T follicular helper cell (primary cell): ENCODE results near the gene DEPP1.

Experiments
- DNase-seq: peaks from one replicate; pipeline ENCODE4 v3.0.0-alpha.2; 2020; ENCODE audit warnings: low read depth

DEPP1 gene

GRCh38 chr10:44993922-44994751 is 15.5 kb upstream of the DEPP1 start:
- DNase-seq: no peak

- no peak for DNase-seq
These were observed 14.8 kb upstream of the DEPP1 start for GRCh38 chr10:44993226-44993921.

- DNase-seq: no peak
These were observed 14.2 kb upstream of the DEPP1 start for GRCh38 chr10:44992732-44993225.

GRCh38 chr10:44992070-44992731 is 13.6 kb upstream of the DEPP1 start:
- DNase-seq: no peak

DNA sequence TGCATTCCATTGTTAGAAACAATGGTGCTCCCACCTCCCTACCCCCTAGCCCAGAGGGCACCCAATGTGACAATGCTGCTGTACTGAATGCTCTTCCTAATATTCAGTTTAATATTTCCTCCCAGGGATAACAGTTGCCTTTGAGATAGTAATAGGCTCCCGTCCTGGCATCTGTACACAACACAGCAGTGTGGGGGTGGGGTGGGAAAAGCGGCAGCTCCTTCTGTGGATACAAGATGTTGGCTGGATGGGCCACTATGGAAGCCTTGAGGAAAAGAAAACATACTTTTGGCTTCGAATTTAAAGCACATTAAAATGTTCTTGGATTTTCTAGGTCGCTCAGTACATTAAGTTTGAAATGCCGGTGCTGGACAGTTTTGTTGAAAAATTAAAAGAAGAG is 13.0 kb upstream of the DEPP1 start:
- DNase-seq: no peak

DNA sequence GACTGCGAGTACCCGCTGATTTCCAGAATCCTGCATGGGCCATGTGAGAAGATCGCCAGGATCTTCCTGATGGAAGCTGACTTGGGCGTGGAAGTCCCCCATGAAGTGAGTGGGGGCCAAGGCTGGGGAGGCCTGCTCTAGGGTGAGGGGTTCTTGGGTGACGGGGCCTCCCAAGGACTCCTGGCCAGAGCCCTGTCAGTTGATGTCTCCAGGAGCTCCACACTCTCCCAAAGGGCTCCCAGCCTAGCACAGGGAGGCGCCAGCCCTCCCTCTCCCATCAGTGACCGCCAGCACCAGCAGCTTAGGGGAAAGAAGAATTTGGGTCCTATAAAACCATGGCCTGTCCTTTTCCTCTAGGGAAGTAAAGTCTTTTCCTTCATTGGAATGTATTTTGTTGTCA is 12.4 kb upstream of the DEPP1 start:
- DNase-seq: no peak

- no peak for DNase-seq
These were observed 11.7 kb upstream of the DEPP1 start for GRCh38 chr10:44990302-44990655.

DNA sequence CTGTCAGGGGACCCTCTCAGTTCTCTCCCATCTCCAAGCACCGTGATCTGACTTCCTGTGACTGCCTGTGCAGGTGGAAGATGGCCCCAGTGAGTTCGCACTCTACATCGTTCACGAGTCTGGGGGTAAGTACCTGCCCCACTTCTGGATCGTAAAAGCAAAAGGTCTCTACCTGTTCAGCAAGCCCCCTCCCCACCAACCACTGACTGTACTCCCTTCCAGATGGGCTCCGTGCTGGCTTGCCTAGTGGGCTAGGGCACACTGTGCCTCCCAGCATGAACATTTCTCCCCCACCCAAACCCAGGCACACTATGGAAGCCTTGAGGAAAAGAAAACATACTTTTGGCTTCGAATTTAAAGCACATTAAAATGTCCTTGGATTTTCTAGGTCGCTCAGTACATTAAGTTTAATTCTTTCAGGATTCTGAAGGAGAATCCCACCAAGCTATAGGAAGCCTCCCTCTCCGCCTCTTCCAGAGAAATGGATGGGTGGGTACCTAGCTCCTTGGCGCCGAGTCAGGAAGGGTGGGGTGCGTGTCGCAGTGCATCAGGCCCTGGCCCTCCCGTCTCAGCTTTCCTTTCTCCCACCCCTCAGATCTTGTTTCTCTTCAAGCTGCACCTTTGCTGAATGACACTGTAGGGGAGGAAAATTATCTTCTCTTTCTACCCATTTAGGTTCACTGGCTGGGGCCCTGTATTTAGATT is 11.1 kb upstream of the DEPP1 start:
- DNase-seq: no peak

GRCh38 chr10:44988957-44989585 is 10.5 kb upstream of the DEPP1 start:
- DNase-seq: no peak

DNA sequence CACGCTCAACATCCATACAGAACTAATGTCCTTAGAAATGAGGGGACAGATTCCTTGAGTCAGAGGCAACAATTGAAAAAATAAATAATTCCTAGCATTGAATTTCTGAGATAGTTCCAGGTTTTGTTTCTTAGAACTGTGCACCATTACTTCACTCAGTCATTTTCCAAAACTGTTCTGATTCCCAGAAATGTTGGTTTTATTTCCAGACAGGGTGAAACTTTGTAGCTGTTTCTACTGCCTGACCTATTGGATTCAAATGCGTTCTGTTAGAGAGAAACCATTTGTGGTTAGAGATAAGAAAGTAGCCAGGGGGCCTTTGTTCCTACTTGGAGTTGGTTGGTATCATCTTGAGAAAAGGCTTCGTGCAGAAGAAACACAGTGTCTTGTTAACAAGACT is 8.1 kb upstream of the DEPP1 start:
- DNase-seq: no peak

DNA sequence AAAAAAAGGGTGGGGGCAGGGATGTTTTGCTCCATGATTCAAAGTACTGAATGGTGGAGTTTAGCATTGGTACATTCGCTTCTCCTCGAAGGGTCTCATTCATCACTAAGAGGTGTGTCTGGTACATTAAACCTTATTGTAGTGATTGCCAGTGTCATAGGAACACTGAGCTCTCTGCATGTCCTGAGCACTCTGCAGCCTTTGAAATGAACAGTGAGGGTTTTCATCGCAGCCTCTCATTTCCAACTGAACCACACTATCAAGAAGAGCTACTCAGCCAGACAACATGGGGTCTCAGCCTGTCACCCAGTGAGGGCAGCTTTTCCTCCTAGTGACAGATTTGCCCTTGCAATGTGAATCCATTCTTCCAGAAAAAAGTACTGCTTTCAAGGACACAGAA is 7.6 kb upstream of the DEPP1 start:
- DNase-seq: no peak

DNA sequence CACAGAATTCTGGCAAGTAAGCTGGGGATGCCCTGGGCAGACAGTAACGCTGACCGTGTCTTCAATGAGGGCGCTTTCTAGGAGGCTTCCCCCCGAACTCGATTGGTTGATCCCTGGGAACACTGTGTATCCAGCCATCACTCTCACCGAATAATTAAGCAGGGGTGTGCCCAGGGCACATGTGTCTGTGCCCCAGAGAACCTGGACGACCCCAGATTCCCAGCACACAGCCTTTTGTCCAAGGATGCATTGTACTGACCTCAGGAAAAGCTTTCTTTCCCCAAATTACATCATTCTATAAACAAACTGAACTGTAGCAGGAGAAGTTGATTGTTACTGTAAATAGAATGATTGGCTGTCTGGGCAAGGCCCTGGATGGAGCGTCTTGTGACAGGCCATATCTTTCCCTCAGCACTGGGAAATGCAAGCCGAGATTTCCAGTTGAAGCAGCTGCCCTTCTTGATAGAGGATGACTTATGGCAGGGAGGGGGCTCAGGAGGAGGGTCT is 6.6 kb upstream of the DEPP1 start:
- no peak for DNase-seq

DNA sequence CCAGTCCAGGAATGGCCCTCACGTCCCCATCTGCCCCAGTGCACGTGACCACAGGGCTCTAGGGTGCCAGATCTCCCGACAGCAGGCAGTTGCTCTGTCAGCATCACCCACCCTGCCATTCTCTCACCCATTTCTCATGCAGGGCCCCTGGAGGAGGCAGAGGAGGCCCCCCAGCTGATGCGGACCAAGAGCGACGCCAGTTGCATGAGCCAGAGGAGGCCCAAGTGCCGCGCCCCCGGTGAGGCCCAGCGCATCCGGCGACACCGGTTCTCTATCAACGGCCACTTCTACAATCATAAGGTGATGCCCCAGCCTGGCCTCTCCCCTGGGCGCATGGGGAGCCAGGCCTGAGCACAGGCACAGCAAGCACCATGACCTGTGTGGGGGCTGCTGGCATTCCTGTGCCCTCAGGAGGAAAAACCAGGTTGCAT is 6.1 kb upstream of the DEPP1 start:
- DNase-seq: no peak

- no peak for DNase-seq
These were observed 5.3 kb upstream of the DEPP1 start for GRCh38 chr10:44983895-44984278.

- DNase-seq: no peak
These were observed 4.7 kb upstream of the DEPP1 start for GRCh38 chr10:44983066-44983894.

DNA sequence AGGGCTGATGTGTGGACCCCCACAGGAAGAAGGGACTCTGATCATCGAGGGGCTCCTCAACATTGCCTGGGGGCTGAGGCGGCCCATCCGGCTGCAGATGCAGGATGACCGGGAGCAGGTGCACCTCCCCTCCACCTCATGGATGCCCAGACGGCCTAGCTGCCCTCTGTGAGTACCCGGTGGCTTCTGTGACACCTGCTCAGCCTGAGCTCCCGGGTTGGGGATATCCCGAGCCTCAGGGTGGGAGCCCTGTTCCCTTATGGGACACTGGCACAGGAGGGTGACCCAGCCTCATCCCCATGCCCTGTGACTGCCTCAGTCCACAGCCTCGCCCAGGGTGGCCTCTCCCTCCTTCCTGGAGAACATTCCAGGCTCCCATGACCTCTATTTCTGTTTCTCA is 3.9 kb upstream of the DEPP1 start:
- DNase-seq: no peak

DNA sequence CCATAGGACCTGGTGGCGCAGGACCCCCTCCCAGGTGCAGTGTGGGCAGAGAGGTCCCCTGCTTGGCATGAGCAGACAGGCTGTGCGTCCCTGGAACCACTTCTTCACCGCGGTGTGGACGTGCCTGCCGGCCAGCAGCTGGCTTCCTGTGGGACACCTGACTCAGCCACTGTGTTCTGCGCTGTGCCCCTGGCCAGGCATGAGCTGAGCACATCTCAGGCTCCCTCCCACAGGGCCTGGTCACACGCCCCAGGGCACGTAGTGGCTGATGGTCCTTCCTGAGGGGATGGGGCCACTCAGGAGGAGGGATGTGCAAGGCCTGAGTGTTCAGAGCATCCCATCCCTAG is 3.5 kb upstream of the DEPP1 start:
- DNase-seq: no peak

DNA sequence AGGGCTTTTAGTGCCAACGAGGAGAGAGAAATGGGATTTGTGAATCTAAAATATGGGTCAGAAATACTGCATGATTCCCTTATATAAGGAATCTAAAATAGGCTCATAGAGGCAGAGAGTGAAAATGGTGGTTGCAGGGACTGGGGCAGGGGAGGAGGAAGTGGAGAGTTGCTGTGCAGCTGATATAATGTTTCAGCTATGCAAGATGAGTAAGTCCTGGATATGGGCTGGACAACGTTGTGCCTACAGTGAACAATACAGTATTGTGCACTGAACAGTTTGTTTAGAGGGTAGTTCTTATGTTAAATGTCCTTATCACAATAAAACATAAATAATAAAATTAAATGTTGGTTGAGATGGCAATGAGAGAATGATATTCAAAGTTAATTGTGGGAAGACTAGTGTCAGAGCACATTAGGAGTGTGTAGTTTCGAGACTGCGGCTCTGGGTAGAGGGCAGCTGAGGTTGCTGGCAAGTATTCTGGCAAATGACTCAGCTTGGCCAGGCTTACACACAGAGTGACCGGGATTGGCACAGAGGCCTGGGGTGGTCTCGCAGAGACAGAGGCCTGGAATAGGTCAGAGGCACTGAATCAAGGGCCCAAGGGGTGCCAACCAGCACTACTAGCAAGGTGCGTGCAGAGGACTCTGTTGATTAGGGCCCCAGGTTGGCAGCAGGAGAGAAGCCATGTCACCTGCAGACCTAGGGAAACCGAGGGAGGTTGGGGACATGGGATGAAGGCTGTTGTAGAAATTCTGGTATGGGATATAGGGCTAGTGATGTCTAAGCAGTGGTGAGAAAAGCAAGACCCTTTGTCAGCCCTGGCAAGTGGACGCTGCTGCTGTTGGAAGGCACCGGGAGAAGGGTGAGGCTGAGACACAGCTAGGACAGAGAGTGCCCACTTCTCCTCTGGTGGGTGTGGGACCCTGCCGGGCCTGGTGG is 2.8 kb upstream of the DEPP1 start:
- DNase-seq: no peak

DNA sequence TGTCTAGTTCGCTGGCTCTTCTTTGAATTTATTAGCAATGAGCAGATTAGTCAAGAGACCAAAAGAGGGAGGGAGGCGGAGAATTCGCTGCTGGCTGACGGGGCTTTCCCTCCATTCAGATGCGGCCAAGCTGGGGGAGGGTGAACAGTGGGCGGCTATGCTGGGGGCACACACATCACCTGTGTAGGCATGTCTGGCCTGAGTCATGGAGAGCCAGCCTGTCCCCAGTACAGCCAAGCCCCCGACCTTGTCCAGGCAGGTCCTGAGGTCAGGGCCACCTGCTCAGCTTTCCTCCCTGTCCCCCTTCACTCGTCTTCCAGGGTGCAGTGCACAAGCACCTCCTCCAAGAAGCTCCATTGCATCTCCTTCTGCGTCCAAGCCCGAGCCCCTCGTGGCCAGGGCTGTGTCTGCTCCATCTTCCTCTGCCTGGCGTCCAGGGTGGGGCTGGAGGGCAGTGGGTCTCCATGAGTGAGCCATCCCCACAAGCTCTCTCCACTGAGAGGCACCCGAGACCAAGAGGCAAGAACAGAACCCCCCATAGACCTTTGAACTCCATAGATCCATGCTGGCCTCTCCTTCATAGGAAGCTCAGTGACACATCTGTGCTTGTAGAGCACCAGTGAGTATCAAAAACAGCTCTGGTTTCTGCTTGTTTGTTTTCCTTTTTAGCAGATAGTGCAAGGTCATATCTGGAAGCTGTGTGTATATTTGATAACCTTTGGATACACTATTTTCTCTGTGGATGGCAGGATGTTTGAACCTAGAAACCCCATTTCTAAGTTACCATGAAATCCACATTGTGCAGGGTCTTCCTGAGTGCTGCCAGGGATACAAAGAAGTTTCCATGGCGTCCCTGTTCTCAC is 1.9 kb upstream of the DEPP1 start:
- DNase-seq: no peak
